NCI-H1105 (cell line): ENCODE results near the gene TMC4.
"Not testable (repeated sequence)": the region's sequence is repeated elsewhere in the genome, so short reads cannot be mapped to it uniquely, and the experiment has no call there.

ENCODE experiments used
- DNase-seq: peaks from one replicate; lab custom pipeline; 2025; lab: John Stamatoyannopoulos, UW

TMC4 gene

DNA sequence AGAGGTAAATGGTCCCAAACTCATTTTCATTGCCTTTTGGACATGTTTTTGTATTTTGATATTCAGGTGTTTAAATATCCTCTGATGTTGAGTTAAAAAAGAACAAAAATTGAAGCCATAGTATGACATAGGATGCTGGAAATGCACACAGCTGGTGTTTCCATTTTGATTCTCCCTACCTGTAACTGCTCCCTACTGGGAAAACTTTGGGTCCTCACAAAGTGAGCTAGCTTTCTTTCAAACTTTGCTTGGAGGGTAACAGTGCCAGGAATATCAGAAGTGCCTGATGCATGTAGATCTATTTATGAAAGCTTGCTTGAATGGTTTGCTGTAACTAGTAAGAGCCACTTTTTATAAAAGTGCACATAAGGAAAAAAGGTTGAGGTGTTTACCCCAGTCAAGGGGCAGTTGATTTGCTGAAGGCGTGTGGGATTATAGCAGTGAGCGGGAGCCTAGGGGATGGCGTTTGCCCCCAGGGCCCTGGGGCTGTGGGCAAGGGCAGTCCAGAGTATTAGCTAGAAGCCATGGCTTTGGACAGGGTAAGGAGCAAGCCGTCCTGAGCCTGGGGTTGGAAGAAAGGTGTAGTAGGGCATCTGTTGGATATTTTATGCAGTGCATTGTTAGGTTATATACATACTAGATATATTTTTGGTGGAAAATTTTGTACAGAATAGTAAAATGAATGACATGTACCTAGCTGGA is 32.0 kb upstream of the TMC4 start:
- no peak for DNase-seq

DNA sequence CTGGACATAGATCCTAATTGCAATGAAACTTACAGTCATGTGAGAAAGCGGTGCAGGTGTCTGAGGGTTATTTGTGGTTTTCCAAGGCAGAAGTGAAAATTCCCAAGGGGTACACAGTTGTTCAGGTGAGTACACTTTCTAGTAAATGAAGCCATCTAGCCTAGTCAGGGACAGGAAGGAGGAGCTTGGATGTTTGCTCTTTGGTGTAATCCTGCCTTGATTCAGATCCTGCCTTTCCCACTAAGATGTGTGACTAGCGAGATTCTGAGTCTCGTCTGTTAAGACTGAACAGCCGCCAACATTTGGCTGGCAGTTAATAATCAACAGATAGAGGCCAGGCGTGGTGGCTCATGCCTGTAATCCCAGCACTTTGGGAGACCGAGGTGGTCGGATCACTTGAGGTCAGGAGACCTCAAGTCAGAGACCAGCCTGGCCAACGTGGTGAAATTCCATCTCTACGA is 30.2 kb upstream of the TMC4 start:
- DNase-seq = no peak

DNA sequence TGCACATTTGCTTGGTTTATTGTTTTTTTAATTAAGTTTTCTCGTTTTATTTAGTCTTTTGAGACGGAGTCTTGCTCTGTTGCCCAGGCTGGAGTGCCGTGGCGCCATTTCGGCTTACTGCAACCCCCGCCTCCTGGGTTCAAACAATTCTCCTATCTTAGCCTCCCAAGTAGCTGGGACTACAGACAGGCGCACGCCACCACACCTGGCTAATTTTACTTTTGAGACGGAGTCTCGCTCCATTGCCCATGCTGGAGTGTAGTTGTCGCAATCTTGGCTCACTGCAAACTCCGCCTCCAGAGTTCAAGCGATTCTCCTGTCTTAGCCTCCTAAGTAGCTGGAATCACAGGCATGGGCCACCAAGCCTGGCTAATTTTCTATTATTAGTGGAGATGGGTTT is 29.0 kb upstream of the TMC4 start:
- DNase-seq = no peak

DNA sequence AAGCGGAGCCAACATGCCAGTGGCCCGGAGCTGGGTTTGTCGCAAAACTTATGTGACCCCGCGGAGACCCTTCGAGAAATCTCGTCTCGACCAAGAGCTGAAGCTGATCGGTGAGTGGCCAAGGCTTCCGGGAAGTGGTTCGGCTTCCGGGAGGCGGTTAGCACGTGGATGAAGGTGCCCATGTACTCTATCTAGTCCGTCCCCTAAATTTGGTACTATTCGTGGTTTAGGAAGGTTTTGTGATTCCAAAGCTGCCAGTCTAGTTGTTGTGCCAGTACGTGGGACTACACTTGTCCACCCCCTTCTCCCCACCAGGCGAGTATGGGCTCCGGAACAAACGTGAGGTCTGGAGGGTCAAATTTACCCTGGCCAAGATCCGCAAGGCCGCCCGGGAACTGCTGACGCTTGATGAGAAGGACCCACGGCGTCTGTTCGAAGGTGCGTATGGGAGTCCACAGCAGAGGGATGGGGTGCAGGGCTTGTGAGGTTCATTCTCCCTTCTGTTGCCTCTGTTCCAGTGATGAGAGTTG is 28.3 kb upstream of the TMC4 start:
- DNase-seq = no peak

DNA sequence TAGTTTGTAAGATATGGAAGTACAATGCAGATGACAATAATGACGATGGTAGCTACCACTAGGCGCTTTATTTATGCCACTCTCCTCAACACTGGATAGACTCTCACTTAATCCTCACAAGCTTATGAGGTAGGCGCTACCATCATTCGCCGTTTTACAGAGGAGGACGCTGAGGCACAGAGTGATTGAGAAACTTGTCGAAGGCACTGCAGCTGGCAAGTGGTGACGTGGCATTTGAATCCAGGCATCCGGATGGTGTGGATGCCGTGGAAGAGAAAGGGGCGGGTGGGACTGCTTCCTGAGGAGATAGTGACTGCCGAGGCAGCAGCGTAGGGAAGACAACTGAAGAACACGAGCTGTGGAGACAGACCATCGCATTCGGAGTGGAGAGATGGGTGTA is 26.4 kb upstream of the TMC4 start:
- no peak for DNase-seq

DNA sequence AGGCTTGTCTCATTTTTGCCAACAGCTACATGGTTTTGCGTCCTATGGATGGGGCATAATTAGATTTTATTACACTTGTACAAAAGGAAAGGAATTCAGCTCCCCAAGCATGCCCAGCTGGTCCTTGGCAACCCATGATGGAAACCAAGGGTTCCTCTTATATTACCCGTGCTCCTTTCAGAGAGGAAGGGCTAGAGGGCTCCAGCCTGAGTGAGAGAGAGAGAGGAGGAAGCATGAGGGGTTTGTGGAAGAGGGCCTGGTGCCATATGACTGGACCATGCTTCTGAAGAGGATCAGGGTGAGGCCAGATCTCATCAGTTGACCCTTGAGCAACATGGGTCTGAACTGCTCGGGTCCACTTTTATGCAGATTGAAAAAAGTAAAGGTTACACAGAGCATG is 24.2 kb upstream of the TMC4 start:
- DNase-seq = no peak

DNA sequence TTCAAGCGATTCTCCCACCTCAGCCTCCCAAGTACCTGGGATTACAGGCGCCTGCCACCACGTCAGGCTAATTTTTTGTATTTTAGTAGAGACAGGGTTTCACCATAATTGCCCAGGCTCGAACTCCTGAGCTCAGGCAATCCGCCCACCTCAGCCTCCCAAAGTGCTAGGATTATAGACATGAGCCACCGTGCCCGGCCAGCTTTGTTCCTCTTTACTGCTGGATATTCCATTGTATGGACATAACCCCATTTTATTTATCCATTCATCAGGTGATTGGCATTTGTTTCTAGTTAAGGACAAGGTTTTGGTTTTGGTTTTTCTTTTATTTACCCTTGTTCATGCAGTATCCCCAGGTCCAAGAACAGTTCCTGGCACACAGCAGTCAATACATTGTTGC is 23.6 kb upstream of the TMC4 start:
- no peak for DNase-seq

DNA sequence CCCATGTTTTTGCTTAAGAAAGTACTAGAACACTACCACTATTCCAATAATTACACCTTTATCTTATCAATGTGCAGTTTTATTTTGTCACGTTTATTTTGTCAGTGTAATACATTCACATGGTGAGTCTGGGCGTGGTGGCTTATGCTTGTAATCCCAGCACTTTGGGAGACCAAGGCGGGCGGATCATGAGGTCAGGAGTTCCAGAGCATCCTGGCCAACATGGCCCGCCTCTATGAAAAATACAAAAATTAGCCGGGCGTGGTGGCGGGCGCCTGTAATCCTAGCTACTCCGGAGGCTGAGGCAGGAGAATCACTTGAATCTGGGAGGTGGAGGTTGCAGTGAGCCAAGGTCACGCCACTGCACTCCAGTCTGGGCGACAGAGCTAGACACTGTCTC is 21.5 kb upstream of the TMC4 start:
- not testable (repeated sequence) for DNase-seq

DNA sequence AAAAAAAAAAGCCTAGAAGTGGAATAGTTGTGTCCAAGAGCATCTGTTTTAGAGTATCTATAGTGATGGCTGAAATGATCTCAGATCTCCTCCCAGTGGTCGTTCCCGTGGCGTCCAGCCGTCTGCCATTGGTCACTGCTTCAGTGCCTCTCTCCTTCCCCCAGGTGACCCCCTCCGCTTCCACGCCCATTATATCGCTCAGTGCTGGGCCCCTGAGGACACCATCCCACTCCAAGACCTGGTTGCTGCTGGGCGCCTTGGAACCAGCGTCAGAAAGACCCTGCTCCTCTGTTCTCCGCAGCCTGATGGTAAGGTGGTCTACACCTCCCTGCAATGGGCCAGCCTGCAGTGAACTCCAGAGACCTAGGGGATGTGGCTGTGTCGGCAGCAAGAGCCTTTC is 20.1 kb upstream of the TMC4 start:
- DNase-seq = no peak

DNA sequence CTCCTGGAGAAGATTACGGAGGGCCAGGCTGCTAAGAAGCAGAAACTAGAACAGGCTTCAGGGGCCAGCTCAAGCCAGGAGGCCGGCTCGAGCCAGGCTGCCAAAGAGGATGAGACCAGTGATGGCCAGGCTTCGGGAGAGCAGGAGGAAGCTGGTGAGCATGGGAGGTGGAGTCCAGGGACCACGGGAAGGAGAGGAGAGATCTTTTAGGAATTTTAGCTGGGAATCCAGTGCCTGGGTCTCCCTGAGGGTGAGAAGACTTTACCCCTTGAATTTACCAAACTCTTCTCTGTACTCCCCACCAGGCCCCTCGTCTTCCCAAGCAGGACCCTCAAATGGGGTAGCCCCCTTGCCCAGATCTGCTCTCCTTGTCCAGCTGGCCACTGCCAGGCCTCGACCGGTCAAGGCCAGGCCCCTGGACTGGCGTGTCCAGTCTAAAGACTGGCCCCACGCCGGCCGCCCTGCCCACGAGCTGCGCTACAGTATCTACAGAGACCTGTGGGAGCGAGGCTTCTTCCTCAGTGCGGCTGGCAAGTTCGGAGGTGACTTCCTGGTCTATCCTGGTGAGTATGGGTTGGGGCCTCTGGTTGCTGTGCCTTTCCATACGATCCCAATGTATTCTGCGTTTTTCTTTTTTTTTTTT is 19.0 kb upstream of the TMC4 start:
- no peak for DNase-seq

DNA sequence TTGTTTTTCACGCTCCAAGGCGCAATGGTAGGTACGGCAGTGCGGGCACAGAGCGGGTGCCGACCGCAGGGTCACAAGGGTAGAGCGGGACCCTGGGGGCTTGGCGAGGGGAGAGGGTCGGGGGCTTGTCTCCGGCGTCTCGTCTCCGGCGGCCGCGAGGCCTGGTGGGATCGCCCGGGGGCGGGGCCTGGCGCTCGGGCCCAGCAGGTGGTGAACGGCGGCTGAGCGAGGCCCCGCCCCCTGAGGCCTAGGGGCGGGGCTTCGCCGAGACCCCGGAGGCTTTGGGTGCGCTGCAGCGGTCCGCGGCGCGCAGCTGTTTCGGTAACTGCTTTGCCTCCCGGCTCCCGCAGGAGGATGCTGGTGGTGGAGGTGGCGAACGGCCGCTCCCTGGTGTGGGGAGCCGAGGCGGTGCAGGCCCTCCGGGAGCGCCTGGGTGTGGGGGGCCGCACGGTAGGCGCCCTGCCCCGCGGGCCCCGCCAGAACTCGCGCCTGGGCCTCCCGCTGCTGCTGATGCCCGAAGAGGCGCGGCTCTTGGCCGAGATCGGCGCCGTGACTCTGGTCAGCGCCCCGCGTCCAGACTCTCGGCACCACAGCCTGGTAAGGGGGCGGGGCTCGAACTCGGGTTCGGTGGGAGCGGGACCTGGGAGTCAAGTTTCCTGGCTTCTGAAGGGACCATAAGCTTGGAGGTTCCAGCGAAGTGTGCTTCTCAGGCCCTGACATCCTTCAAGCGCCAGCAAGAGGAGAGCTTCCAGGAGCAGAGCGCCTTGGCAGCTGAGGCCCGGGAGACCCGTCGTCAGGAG is 18.3 kb upstream of the TMC4 start, which contains the start of gene TSEN34:
Gene TSEN34 (plus strand): TSS at position 298 of the 800 bp plus-strand sequence. CDS start 57 bp downstream, at position 355.
- peak; percentile 90 for DNase-seq

DNA sequence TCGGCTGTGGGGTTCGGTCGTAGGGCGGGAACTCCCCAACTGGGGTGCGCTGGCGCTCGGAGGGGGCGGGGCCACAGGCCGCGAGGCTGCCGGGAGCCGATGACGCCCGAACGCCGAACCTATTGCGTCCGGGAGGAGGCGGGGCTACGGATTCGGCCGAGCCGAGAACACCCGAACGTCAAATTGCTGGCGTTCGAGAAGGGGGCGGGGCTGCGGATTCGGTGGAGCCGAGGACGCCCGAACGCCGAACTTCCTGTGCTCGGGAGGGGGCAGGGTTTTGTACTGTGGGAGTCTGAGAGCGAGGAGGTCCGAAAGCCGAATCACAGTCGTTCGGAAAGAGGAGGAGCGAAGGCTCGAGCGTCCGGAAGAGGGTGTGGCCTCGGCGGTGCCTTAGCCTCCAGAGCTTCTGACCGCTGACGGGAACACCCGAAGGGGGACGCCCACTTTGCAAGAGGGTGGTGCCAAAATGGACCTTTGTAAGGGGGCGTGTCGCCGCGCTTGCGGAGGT is 17.6 kb upstream of the TMC4 start:
- DNase-seq = peak; percentile 100

DNA sequence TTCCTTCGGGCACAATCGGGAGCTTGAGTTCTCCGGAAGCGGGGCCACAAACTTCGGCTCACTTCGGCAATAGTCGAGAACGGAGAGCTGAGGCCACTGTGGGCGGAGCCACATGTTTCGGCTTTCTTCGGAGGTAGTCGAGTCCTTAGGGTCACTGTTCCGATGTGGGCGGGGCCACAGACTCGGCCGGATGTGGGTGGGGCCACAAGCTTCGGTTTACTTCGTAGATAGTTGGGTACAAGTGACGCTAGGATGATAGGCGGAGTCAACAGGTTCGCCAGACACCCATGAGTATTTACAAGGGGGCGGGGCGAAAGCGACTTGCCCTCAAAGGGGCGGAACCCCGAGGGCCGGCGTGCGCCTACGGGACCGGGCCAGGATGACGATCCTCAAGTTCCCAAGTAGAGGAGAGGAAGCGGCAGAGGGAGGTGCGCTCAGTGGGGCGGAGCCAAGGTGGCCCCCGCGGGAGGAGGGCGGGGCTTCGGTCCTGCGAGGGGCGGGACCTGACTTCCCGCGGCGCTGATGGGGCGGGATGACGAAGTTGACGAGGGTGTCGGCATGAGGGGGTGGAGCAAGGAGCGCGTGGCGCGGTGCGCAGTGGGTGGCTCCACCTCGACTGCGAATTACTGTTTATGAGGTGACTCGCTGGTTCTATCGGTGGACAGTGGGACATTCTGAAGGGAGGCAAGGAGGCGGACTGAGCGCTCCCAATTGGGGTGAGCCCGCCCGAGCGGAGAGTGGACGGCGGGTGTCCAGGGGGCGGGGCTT is 17.0 kb upstream of the TMC4 start:
- peak; percentile 100 for DNase-seq

DNA sequence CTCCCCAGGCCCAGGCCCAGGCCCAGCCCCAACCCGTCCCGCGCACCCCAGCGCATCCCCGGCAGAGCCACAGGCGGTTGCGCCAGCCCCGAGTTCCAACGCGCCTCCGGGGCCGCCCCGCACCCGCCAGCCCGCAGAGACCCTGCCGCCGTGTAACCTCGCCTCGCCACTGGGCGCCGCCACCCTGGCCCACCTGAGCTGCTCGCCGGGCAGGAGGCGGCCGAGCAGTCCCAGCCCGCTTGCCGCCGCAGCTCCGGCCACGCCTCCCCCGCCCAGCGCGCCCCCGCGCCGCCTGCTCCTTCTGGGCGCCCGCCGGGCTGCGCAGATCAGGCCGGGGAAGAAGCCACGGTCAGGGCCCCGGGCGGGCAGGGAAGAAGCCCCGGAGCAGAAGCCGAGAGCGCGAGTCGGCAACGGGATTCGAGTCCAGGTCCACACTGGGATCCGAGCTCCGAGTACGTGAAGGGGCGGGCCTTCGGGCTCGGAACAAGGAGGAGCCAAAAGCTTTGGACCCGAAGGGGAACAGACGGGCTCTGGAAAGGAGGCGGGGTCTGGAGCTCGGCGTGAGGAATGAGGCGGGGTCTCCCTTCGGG is 16.3 kb upstream of the TMC4 start, which contains the start of gene MBOAT7:
Gene MBOAT7 (minus strand): TSS at position 436 of the 590 bp plus-strand sequence. CDS start 1,072 bp downstream, outside the sequence.
- no peak for DNase-seq

DNA sequence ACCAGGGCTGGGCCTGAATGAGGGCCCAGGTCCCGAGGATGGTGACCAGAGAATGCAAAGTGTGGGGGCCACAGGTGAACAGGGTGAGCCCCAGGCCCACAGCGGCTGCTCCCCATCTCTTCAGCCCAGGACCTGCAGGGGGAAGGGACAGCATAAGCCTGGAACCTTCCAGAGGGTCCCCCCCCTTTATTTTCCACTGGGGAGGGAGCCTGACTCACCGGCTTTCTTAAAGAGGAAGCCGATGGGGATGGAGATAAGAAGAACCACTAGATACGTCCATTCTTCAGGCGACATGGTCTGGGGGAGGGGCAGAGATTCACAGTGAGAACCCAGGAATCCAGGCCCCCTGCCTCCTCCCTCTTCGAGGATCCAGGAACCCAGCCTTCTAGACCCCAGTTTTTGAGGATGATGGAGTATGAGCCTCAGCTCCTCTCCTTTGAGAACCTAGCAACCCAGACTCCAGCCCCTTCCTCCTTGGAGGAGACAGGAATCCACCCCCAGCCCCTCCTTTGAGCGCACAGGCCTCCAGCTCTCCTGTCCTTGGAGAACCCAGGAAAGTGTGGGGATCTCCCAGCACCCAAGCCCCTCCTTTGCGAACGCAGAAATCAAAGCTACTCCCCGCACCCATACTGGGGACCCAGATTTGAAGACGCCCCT is 15.4 kb upstream of the TMC4 start:
- no peak for DNase-seq

DNA sequence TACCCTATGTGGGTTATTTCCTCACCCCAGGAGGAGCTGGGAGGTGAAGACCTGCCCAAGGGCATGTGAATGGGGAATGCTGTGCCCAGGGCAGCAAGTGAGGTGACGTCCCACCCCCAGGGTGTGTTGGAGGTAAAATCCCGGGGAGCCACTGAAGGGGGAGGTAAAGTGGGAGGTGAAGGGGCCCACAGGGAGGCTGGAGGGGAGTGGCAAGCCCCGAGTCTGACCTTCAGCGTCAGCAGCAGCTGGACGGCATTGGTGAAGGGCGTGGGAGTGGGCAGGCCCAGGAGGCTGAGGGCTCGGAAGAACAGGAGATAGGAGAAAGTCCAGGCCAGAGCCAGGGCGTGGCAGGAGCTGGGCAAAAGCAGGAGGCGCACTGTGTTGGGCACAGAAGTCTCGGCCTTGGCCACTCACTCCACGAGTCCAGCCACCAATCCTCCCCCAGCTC is 14.0 kb upstream of the TMC4 start:
- DNase-seq = no peak

DNA sequence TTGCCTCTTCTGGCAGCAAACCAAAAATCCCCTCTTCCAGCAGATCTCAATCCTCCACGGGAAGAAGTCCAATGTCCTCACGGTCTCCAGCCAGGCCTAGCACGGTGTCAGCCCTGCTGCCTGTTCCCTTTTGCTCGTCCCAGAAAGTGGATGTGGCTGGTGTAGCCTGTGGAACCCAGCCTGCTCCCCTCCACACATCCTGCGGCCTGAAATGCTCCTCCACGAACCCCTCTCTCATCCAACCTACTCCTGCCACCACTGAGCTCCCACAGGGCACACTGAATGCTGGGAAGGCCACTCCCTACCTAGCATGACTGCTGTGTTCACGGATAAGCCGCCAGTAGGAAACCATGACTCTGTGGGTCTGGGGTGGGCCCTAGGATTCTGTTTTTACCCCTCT is 13.4 kb upstream of the TMC4 start:
- no peak for DNase-seq

DNA sequence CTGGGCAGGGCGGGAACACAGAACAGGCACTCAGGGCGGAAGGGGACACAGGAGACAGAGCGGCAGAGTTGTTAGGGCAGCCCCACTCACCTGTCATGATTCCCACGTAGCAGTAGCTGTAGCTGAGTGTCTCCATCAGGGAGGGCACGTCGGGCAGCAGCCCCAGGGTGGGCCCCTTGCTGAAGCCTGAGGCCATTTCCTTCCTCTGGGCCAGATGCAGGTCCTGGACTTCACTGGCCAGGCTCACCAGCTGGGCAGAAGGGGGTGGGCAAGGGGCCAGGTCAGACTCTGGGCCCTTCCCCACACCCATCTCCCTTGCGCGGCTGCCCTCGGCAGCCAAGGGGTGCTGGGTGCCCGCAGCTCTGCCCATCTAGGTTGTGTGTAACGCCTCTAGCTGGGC is 10.5 kb upstream of the TMC4 start:
- no peak for DNase-seq

DNA sequence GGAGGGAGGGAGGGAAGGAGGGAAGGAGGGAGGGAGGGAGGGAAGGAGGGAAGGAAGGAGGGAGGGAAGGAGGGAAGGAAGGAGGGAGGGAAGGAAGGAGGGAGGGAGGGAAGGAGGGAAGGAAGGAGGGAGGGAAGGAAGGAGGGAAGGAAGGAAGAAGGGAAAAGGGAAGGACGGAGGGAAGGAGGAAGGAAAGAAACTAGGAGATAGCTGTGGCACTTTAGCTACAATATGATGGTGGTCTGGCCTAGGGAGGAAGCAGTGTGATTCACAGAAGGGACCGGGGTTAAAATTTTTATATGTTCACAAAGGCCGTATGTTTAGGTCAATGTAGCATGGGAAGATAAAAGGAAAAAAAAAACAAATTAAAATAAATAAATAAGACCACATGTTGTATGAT is 8.9 kb upstream of the TMC4 start:
- DNase-seq = not testable (repeated sequence)

DNA sequence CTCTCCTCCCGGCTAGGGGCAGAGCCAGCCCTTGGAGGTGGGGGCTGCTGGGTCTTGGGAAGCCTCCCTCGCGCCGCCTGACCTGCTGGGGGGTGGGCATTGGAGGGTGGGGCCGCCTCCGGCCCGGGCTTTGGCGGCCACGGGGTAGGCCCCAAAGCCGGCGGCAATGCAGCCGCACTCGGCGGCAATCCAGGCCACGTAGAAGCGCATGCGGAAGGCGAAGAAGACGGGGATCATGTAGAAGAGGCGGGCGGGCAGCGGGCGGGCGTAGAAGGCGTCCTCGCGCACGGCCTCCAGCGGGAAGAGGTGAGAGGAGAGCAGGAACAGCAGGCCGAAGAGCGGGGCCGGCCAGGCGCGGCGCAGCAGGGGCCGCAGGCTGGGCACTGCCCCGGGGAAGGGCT is 7.7 kb upstream of the TMC4 start:
- DNase-seq = no peak
